ENCODE results near the gene TNS4.

The TNS4 gene

DNA sequence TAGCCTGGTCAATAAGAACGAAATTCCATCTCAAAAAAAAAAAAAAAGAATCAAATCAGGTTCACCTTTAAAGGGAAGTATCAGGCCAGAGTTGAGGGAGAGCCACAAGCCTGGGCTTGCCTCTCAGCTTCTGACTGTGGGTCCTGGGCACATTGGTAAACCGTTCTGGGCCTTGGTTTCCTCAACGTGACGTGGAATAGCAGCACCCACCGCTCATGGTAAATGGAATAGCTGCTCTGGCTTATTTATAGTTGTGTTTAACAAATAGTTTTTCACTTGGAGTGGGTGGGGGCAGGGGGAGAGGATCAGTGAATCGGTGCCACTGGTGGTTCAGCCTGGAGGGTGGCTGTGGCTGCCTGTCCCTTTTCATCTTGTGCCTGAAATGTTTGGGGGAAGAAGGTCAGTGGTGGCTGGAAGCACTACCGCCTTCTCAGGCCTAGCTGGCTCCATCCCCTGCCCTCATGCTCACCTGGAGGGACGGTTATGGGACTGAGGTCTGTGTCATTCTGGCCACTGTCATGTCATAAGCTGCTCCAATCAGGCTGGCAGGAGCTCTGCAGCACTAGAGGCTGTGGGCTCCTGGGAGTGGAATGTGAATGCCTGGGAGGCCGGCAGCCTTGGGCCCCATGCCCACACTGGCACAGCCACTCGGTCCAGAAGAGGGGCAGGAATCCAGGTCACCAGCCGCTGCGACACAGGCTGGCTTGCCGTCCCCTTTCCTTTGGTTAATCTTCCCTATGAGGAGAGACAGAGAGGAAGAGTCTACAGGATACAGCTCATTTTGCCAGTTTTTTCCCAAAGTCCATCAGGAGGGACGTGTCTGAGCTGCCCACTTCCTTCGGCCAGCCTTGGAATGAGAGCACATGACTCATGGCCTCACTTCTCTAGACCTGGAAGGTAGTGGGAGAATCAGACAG lies 36.9 kb upstream of the TNS4 start:
- in situ Hi-C loops (cut with MboI; ENCODE audit: low sequenced_read_pairs), result loop anchor here (10.0 to 25.0 kb wide), 2 partner anchors 173 to 326 kb away; partner anchors contain the start of genes GJD3 and WIPF2

DNA sequence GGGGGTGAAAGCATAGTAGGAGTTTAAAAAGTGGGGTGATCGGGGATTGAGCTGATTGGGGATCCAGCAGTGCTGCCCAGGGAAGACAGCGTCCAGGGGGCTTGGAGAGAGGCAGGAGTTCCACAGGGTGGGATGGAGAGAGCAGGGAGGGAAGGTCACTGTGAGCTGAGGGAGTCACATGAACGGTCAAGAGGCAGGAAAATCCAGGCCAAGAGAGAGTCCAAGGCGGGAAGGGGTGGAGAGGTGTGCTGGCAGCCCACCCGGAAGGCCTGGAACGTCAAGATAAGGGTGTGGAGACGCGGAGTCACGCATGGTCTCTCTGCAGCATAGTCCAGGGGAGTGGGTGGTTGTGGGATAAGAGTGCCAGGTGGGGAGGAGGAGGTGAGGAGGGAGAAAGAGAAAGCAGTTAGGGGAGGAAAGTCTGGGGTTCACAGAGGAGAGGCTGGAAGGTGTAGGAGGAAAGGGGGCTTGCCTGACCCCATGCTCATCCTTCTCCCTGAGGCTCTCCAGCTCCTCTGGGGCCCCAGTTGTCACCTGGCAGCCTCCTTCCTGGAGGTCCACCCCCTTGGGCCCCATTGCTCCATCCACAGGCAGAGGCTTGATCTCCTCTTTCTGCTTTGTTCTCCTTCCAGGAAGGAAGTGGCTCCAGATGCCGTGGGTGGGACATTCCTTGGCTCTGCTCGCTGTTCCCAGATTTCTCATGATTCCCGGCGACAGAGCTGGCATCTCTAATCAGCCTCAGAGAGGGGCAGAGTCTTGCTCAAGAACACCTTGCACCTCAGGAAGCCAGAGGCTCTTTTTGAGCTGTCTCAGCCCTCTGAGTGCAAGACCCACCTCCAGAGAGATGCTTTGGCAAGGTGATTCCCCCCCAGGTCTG lies 35.1 kb upstream of the TNS4 start:
- in situ Hi-C loops (cut with MboI; ENCODE audit: low sequenced_read_pairs), result loop anchor here (10.0 to 25.0 kb wide), 2 partner anchors 172 to 324 kb away; partner anchors contain the start of genes GJD3 and WIPF2

DNA sequence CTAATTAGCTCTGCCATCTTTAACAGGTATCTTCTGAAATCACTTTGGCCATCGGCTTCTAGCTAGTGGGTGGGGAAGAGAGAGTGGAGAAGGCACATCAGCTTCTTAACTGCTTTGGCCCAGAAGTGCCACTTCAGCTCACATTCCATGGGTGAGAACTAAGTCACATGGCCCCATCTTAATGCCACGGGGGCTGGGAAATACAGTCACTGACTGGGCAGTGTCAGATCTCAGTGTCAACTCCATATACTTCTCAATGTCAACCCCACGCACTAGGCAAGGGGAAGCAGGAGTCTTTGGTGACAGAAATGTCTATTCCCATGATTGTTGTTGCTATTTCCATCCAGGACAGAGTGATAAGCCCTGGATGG lies 34.5 kb upstream of the TNS4 start:
- in situ Hi-C loops (cut with MboI; ENCODE audit: low sequenced_read_pairs), result loop anchor here (10.0 to 25.0 kb wide), 2 partner anchors 171 to 324 kb away; partner anchors contain the start of genes GJD3 and WIPF2

DNA sequence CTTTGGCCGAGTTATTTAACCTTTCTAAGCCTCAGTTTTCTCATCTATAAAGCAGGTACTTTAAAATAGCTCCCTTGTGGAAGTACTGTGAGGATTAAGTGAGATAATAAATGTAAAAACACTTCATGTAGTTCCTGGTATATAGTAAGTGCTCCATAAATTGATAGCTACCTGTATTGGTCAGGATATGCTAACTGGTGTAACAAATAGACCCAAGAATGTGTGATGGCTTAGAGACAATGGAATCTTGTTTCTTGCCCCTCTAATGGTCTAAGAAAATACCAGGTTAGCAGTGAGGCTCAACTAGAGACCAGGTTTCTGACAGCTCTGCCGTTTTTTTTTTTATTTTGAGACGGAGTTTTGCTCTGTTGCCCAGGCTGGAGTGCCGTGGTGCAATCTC lies 34.0 kb upstream of the TNS4 start:
- in situ Hi-C loops (cut with MboI; ENCODE audit: low sequenced_read_pairs), result loop anchor here (10.0 to 25.0 kb wide), 2 partner anchors 171 to 323 kb away; partner anchors contain the start of genes GJD3 and WIPF2

DNA sequence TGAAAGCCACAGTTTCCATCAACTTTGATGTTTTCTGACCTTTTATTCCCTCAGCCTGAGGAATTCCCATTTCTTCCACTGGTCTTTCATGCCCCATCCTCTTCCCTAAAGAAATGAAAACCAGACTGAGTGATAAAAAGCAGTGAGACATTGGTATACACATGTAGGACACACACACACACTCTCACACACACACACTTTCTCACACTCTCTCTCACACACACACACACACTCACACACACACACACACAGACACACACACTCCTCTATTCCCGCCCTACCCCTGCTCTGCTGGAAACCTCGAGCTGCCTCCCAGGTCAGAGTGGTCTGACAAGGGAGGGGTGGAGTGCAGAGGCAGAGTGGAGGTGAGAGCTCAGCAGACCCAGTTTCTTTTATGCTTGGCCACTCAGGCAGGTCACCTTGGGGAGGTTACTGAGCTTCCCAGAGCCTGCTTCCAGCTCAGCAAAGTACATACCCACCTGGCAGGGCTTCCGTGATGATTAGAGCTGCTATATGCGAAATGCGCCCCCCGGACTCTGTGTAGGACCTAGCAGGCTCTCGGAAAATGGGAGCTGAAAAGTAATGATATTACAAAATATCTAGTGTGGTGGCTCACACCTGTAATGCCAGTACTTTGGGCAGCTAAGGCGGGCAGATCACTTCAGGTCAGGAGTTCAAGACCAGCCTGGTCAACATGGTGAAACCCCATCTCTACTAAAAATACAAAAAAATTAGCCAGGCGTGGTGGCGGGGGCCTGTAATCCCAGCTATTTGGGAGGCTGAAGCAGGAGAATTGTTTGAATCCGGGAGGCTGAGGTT lies 33.2 kb upstream of the TNS4 start:
- in situ Hi-C loops (cut with MboI; ENCODE audit: low sequenced_read_pairs), result loop anchor here (10.0 to 25.0 kb wide), 2 partner anchors 170 to 322 kb away; partner anchors contain the start of genes GJD3 and WIPF2

DNA sequence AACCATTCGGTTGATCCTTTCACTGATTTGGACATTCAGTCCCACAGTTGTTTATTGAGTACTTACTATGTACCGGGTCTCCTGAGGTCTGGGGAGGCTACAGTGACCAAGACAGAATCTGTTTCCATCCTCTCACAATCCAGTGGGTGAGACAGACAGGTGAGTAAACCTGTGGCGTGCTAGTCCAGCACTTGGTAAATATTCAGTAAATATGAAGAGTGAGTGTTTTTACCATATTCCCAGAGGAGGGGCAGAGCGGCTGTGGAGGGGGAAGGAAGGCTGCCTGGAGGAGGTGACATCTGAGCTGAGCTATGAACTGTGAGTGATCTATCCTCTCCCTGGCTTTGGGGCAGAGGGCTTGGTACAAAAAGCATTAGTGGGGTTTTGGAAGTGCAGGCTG lies 32.5 kb upstream of the TNS4 start:
- in situ Hi-C loops (cut with MboI; ENCODE audit: low sequenced_read_pairs), result loop anchor here (10.0 to 25.0 kb wide), 2 partner anchors 169 to 322 kb away; partner anchors contain the start of genes GJD3 and WIPF2

DNA sequence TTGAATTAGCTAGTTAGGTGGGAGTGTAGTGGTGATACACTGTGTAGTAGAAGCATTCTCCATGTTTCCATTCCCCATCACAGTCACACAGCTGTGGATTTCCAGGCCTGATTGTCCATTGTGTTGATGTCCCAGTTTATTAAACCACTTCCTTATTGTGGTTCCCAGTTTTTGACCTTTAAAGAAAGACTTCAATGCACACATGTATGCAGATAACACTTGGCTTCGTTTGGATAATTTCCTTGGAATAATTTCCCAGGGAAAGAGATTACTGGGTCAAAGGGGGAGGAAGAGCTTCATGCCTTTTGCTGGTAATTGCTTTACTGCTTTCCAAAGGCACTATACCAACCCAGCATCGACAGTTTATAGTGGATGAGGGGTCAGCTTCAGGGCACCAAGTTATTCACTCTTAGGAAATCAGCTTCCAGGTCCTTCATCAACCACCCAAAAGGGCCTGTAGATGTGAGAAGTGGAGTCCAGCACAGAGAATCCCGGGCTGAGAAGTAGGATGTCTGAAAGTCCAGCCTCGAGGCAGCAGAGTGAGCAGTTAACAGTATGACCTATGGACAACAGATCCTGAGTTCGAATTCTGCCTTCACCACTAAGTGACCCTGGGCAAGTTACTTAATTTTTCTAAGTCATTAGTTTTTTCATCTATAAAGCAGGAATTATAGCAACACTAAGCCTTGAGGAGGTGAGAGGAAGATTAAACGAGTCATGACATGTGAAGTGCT lies 31.3 kb upstream of the TNS4 start:
- in situ Hi-C loops (cut with MboI; ENCODE audit: low sequenced_read_pairs), result loop anchor here (10.0 to 25.0 kb wide), 2 partner anchors 168 to 320 kb away; partner anchors contain the start of genes GJD3 and WIPF2

DNA sequence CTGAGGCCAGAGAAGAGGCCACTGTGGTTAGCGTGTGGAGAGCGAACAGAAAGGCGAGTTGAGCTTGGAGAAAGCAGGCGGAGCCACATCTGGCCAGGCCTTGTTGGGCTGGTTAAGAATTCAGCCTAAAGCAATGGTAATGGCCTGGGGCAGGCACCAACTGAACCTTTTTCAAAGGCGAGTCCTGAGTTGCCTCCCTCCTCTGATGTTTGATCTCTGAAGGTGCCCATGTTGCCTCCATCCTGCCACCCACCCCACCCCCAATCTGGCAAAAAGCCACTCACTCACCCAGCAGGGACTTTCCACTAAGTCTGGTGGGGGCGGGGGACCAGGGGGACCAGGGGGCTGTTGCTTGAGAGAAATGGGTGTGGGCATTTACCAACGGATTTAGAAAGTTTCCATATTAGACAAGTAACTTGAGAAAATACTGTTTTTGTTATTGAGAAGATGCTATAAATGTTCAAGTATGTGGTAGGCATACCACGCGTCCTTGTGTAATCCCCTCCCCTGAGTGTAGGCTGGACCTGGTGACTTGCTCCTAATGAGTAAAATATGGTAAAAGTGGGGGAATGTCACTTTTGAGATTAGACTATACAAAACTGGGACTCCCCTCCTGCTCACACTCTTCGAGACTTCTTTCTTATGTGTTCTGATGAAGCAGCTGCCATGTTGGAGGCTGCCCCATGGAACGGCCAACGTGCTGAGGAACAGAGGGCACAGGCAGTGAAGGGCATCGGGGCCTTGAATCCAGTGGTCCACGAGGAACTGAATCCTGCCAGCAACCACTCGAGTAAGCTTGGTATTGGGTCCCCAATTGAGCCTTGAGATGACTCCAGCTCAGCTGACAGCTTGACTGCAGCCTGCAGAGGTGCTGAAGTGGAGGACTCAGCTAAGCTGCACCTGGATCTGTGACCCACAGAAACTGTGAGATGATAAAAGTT lies 29.9 kb upstream of the TNS4 start:
- in situ Hi-C loops (cut with MboI; ENCODE audit: low sequenced_read_pairs), result loop anchor here (10.0 to 25.0 kb wide), 2 partner anchors 167 to 319 kb away; partner anchors contain the start of genes GJD3 and WIPF2

DNA sequence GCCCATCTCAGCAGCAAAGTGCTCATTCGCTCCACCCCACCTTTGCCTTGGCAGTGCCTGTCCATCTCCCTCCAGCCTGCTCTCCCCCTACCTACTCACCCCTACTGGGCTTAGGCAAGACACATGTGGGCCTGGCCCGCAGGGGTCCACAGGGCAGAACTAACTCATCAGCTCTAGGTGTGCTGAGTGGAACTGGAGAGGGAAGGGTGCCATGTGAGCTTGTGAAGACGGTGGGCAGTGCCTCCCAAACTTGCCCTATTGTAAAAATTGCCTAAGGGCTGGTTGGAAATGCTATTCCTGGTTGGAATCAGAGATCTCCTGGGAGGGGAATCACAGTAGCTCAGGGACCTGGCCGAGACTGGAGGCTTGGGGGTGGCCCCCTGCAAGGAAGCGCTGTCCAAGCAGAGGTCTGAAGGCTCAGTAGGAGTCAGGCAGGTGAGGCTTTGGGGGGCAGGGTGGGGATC lies 29.1 kb upstream of the TNS4 start:
- in situ Hi-C loops (cut with MboI; ENCODE audit: low sequenced_read_pairs), result loop anchor here (10.0 to 25.0 kb wide), 2 partner anchors 166 to 318 kb away; partner anchors contain the start of genes GJD3 and WIPF2

DNA sequence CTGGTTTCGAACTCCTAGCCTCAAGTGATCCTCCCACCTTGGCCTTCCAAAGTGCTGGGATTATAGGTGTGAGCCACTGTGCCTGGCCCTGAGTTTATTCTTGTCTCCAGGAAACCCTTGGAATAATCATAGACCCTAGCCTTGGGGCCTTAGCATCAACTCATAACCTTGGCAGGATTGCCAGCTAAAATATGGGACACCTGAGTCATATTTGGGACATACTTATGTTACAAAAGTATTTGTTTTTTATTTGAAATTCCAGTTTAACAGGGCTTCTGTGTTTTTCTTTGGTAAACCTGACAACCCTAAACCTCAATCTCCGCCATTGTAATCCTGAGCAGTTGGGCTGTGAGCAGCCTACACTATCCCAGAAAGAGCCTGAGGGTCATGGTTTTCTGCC lies 28.6 kb upstream of the TNS4 start:
- in situ Hi-C loops (cut with MboI; ENCODE audit: low sequenced_read_pairs), result loop anchor here (10.0 to 25.0 kb wide), 2 partner anchors 165 to 318 kb away; partner anchors contain the start of genes GJD3 and WIPF2

DNA sequence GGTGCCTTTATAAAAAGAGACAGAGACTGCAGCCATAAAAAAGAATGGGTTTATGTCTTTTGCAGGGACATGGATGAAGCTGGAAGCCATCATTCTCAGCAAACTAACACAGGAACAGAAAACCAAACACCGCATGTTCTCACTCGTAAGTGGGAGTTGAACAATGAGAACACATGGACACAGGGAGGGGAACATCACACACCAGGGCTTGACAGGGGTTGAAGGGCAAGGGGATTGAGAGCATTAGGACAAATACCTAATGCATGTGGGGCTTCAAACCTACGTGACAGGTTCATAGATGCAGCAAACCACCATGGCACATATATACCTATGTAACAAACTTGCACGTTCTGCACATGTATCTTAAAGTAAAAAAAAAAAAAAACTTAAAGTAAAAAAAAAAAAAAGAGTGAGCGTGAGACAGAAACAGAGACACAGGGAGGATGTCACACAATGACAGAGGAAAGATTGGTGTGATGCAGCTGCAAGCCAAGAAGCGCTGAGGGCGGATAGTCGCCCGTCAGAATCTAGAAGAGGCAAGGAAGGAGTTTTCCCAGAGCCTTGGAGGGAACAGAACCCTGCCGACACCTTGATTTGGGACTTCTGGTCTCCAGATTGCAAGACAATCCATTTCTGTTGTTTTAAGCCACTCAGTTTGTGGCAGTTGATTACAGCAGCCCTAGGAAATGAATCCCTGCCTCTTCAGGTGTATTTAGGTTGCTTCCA lies 27.4 kb upstream of the TNS4 start:
- in situ Hi-C loops (cut with MboI; ENCODE audit: low sequenced_read_pairs), result loop anchor here (25.0 kb wide), 1 partner anchor 317 kb away; the partner anchor contains the start of gene WIPF2

DNA sequence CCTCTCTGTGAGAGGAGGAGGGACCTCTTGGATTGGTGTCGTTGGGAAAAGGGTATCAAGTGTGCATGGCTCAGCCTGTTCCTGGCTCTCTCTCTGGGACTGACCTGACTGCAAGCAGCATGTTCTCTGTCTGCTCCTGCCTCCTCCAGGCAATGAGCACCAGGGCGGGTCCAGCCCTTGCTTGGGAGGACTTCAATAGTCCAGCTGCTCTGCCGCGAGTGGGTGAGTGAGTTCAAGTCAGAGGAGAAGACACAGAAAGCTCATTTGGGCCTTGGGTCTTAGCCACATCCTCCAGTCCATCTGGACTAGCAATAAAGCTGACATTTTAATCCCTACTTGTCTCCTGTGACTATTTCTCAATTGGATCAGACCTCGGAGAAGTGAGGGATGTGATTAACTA lies 25.2 kb upstream of the TNS4 start:
- in situ Hi-C loops (cut with MboI; ENCODE audit: low sequenced_read_pairs), result loop anchor here (25.0 kb wide), 1 partner anchor 314 kb away; the partner anchor contains the start of gene WIPF2

DNA sequence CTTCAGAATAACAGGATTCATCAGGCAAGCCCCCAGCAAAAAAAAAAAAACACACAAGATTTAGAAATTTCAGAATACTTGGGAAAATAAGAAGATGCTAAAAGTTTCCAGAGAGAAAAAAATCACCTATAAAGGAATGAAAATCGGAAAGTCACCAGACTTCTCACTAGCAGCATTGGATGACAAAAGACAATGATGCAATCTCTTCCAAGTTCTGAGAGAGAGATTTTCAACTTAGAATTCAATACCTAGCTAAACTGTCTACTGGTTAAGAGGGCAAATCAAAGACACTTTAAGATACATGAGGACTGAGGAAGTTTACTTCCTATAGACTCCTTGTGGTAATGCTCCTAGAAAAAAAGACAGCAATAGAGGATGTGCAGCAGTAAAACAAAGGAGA lies 23.9 kb upstream of the TNS4 start:
- in situ Hi-C loops (cut with MboI; ENCODE audit: low sequenced_read_pairs), result loop anchor here (25.0 kb wide), 1 partner anchor 313 kb away; the partner anchor contains the start of gene WIPF2

DNA sequence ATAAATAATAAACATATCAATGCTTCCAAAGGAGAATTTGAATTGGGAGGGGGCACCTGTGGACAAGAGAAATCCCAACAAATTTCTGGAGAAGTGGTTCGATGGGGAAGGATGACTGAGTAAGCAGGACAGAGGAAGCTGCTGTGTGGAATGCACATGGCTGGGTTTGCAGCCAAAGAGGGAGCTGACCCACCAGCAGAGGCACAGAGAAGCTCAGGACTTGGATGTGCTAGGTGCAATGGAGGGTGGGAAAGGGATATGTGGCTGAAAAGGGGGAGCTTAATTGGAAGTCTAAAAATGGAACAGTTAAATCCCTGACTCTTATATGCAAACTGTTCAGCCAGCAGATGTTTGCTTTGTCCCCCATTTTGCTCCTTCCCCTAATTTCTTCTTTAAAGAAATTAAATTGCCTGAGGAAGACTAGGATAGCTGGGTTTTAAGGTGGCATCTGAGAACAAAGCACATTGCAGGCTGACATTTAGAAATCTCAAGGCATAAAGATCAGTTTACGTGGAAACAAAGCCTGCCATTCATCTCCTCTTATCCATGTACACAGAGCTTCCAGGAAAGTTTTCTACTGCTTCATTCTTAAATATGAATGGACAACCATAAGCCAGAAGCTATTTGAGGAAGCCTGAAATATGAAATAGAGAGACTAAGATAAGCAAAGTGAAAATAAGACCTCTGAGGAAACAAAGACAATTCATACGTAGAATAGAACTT lies 23.0 kb upstream of the TNS4 start:
- in situ Hi-C loops (cut with MboI; ENCODE audit: low sequenced_read_pairs), result no loop called here

DNA sequence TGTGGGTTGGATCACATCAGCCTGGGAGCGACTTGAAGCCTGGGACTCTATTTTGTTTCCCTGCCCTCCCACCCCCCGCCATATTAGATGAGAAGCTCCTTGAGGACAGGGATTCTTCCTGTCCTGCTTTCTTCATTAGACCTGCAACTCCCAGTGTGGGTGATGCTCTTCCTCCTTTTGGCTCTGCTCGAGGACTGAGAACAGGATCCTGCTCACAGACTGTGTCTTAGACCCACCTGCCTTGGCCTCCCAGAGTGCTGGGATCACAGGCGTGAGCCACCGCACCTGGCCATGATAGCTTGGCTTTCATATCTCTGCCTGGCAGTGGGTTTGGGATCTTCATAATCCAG lies 21.5 kb upstream of the TNS4 start:
- in situ Hi-C loops (cut with MboI; ENCODE audit: low sequenced_read_pairs), result no loop called here

DNA sequence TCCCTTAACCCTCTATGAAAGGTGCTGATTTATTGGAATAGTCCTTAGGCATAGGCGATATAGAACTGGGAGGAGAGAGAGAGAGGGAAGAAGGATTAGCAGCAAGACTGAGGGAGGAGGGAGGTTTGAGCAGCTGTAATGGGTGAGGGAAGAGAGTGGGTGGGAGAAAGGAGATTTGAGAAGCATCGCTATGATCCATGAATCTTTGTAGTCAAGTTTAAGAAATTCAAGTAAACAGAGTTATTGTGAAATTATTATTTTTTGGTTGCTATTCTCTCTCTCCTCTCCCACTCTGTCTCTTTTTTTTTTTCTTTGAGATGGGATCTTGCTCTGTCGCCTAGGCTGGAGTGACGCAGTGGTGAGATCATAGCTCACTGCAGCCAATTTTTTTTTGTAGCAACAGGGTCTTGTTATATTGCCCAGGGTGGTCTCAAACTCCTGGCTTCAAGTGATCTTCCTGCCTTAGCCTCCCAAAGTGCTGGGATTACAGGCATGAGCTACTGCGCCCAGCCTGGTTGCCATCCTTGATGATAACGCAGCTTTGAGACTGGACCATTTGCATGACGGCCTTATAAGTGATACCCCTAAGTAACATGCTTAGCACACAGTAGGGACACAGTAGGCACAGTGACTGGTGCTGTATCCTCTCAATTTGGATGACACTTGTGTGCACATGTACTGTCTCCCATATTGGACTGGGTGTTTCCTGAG lies 21.0 kb upstream of the TNS4 start:
- in situ Hi-C loops (cut with MboI; ENCODE audit: low sequenced_read_pairs), result no loop called here
